GM18505 (cell line): ENCODE data around the gene RAE1.

Source experiments
- ATAC-seq: cut with Tn5 transposase; IDR thresholded peaks from one replicate; pipeline ENCODE4 v1.9.1; 2021; ENCODE audit not compliant: unreplicated experiment
- POLR2A ChIP-seq: IDR thresholded peaks from 4 replicates; pipeline ENCODE4 v1.6.1; 2011; ENCODE audit warnings: borderline replicate concordance; ENCODE audit not compliant: insufficient read depth, insufficient read length; ENCODE audit errors: extremely low read depth

RAE1 gene

DNA sequence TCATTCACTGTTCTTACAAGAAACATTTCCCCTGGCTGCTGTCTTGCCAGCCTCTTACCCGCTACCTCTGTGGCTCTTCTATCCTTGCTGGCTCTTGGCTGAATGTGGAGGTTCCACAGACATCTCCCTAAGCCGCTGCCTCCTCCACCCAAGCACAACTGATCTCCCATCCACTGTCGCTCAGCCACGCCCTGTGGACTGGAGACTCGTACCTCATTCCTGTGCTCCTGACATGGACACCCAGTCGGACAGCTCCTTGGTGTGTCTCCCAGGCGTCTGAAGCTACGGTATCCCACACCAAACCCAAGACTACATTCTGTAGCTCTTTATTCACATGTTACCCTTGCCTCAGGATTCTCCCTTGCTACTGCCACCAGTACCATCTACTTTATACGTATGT is 19.3 kb downstream of the RAE1 start:
- ATAC-seq: no peak
- no peak for TF ChIP-seq POLR2A

GRCh38 chr20:57371363-57371762 is 20.3 kb downstream of the RAE1 start:
- ATAC-seq: no peak
- TF ChIP-seq POLR2A: no peak

- no peak for ATAC-seq
- no peak for TF ChIP-seq POLR2A
These were observed 21.1 kb downstream of the RAE1 start for GRCh38 chr20:57372157-57372556.

GRCh38 chr20:57372581-57373350 is 21.7 kb downstream of the RAE1 start:
- TF ChIP-seq POLR2A: no peak
- no peak for ATAC-seq

DNA sequence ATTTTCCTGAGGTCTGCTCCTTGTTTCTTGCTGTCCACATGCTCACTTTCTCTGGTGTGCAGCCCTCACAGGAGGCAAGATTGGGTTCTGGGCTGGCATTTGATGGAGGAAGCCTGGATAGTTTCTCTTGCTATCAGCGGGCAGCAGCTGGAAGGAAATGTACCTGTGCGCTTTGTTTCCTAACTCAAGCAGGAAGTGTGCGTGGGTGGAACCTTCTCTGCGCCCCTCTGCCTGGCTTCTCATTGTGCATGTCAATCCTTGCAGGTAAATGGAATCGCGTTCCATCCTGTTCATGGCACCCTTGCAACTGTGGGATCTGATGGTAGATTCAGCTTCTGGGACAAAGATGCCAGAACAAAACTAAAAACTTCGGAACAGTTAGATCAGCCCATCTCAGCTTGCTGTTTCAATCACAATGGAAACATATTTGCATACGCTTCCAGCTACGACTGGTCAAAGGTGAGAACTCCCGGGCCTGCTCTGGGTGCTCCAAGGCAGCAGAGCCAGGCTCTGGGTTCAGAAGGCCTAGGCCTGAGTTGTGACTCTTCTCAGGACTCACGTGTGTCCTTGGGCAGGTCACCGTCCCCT is 23.4 kb downstream of the RAE1 start:
- no peak for ATAC-seq
- TF ChIP-seq POLR2A: no peak

- TF ChIP-seq POLR2A: no peak
These were observed 24.0 kb downstream of the RAE1 start for GRCh38 chr20:57374931-57375651.

GRCh38 chr20:57375652-57376230 is 24.7 kb downstream of the RAE1 start:
- no peak for TF ChIP-seq POLR2A
- no peak for ATAC-seq

More at GRCh38 chr20:57374931-57375651, 24.0 kb downstream of the RAE1 start:
- no peak for ATAC-seq

GRCh38 chr20:57377350-57377749 is 26.3 kb downstream of the RAE1 start:
- no peak for TF ChIP-seq POLR2A
- ATAC-seq: no peak

DNA sequence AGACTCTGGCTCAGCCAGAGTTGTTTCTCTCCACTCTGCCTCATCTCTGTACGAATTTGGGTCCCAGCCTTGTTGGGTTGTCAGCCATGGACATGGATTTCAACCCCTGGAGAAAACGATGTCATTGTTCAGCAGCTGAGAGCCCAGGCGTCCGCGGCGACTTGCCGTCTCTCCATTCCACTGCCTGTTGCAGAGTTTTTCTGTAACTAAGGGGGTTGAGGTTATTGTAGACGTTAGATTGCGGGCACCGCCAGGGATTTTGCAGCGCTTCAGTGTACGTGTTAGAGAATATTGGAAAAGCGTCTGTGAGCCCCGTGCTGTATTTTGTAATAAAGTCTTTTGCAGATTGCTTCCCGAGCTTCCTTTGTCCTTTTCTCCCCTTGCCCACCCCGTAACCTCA is 27.1 kb downstream of the RAE1 start:
- no peak for TF ChIP-seq POLR2A

GRCh38 chr20:57378646-57379262 is 27.7 kb downstream of the RAE1 start:
- no peak for TF ChIP-seq POLR2A
- ATAC-seq: no peak

More for the DNA sequence above, 27.1 kb downstream of the RAE1 start:
- ATAC-seq: no peak

DNA sequence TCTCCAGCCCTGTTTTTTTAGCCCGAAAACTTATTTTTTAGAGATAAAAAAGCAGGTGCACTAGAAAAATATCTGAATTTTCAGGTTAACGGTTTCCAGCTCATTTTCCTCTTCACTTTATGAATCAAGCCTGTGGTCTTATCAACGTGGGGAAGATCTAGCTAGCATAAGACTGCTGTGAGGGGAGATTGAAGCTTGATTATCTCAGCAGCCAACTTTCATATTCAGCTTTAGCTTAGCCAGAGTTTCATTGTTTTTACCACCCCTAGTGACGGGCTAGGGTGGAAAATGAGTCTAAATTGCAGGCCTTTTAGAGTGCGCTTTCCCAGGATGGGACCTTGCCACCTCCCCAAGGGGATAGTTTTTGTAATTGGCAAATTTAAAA is 28.2 kb downstream of the RAE1 start:
- no peak for TF ChIP-seq POLR2A
- ATAC-seq: no peak

DNA sequence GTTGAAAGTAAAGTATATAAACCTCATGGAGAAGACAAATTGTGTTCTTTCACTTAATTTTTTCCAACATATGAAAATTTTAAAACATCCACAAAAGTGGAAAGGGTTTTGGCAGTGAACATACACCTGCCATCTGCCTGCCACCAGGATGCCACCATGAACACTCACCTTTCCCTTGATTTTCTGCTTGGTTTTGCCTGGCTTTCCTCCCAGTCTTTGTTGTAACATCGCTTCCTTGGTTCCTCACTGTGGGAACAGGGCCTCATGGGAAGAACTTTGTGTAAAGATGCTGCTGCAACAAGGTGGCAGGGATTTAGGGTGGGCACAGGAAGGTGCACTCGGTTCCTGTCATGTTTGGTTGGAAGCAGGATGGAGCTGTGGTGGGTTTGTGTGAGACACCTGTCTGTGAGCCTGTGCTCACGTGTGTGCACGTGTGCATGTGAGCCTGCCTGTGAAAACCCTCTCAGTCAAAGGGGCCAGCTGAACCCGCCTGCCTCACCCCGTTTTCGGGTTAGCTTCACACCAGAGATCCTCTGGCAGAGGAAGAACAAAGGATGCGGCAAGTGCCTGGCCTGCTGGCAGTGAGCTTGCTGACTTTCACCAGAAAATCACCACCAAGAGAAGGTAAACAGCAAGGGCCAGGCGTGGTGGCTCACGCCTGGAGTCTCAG is 29.2 kb downstream of the RAE1 start:
- no peak for TF ChIP-seq POLR2A
- ATAC-seq: no peak
